Right cardiac atrium (tissue), 5 donors: ENCODE measurements around the gene EFCAB11. TPM values are rescaled to one million over a fixed set of nuclear protein-coding genes. Genes with fewer than 3 reads are reported as not detected.
A peak's percentile ranks its signal among the peaks of the same experiment; 100 is the strongest.

Experiments used
- ATAC-seq, 2 donors: fragments of 200-7000 bp; cut with Tn5 transposase; one replicate each; pipeline versions ENCODE4 v1.8.0 to v1.9.1; 2020; ENCODE audit warnings: moderate library complexity in 2 of 2, mild to moderate bottlenecking in 1 of 2
- DNase-seq, 3 donors: peaks; one replicate each; pipeline ENCODE4 v3.0.0-alpha.2; 2020
- H3K27ac ChIP-seq: one replicate; pipeline ENCODE4 v1.5.1; 2013; ENCODE audit warnings: mild to moderate bottlenecking, low read length, control low read depth, moderate library complexity
- H3K27me3 ChIP-seq: one replicate; pipeline ENCODE4 v1.6.1; 2013; ENCODE audit not compliant: control insufficient read depth, insufficient read depth
- H3K4me1 ChIP-seq: one replicate; pipeline ENCODE4 v1.6.1; 2013; ENCODE audit warnings: low read length; ENCODE audit not compliant: control insufficient read depth, insufficient read depth
- H3K4me3 ChIP-seq: one replicate; pipeline ENCODE4 v1.5.1; 2013; ENCODE audit warnings: low read length, control low read depth
- H3K9me3 ChIP-seq: one replicate; pipeline ENCODE4 v1.6.1; 2013; ENCODE audit warnings: low read length; ENCODE audit not compliant: control insufficient read depth
- WGBS: extraction: QIAGEN DNeasy Blood & Tissue Kit; methylation state at CpG from one replicate; pipeline ENCODE4 v1.1.7; 2013; 5-methylcytosine and 5-hydroxymethylcytosine counted together
- intact Hi-C, 4 donors: fragments of 100-400 bp; cut with DNase I; formaldehyde crosslinking; loops; one replicate each; pipeline versions ENCODE4 v1.11.0 to v1.14.0; 2022 to 2023
- polyA plus RNA-seq: library from polyadenylated mRNA; stranded (reverse); fragments of 200-250 nt; gene quantifications from one replicate; pipeline ENCODE4 v1.2.3, GENCODE V29; 2013
- total RNA-seq, 4 donors: library from RNA; stranded (reverse); fragmentation: NEBNext Ultra II Directional; extraction: Animal tissue kit (Norgen Biotek cat#: 25700); gene quantifications; one replicate each; pipeline ENCODE4 v1.2.1, GENCODE V29; 2021
- donor health status: healthy with polysubstance abuse.
- donor health status: DM: no; HTN: yes; CAD: no.
- donor health status: DM: no; HTN: no; CAD: no.
- donor health status: DM: no; HTN: yes; CAD: no; lungs with severe emphysema.
- donor health status: DM: yes; HTN: yes; CAD: no.

EFCAB11 gene
- total and polyA plus RNA-seq, 5 donors: 3.0 to 4.2 (median 4.2) TPM

DNA sequence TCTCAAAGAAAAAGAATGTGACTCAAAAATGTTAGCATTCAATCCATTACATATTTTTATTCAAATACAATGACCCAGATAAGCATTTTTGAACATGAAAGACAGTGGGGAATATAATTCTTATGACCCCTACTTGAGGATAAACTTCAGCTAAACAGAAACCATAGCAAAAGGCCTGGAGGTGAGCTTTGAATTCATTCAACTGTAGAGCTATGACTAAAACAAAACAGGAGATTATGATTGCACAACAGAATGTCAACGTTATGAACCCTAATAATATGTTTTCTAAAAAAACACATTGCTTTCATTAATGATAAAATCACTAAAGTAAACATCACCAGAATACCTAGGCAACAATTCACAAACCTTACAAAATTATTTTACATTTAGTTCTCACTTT lies 27.8 kb downstream of the EFCAB11 start:
- WGBS: 38% methylated on average over 1 of the region's 1 CpG
- intact Hi-C loops: no loop called here
- no peak for DNase-seq
- H3K4me3 ChIP-seq: no peak overlapping the region
- no peak overlapping the region for H3K27ac ChIP-seq
- no peaks in the 10 kb centered on the region for H3K4me1 ChIP-seq
- H3K9me3 ChIP-seq: no peaks in the 10 kb centered on the region
- H3K27me3 ChIP-seq: no peaks in the 10 kb centered on the region
- no peak for ATAC-seq

DNA sequence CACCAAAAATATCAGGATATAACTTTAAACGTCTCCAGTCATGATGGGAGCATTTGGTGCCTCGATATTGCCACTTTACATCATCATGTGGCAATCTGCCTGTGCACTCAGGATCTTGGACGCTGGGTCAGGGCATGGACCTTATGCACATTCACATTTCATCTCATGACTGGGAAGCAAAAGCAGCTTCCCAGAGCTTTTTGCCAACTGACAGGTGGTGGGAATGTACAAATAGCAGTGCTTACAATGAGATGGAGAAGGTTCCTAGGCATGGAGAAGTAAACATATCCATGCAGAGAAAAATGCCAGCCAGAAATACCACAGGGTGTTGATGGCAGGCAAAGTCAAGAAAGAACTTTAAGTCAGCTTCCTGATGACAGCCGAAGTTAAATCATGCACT lies 30.3 kb downstream of the EFCAB11 start:
- DNase-seq: no peak
- Histone ChIP-seq H3K27me3 (no peaks in the 10 kb centered on the region), H3K9me3 (no peaks in the 10 kb centered on the region), H3K27ac (no peak overlapping the region), H3K4me3 (no peak overlapping the region), H3K4me1 (no peaks in the 10 kb centered on the region)
- no peak for ATAC-seq
- WGBS: 51% methylated on average over 4 of the region's 4 CpGs
- intact Hi-C loops: no loop called here

GRCh38 chr14:89922031-89922907 lies 32.3 kb downstream of the EFCAB11 start:
- Histone ChIP-seq H3K27ac (no peak overlapping the region), H3K27me3 (no peaks in the 10 kb centered on the region), H3K9me3 (no peaks in the 10 kb centered on the region), H3K4me3 (no peak overlapping the region), H3K4me1 (no peaks in the 10 kb centered on the region)
- ATAC-seq: no peak
- WGBS: 88% methylated on average over 6 of the region's 6 CpGs
- no peak for DNase-seq
- intact Hi-C loops: no loop called here

GRCh38 chr14:89921346-89921745 lies 33.2 kb downstream of the EFCAB11 start:
- H3K4me3 ChIP-seq: no peak overlapping the region
- no peak overlapping the region for H3K27ac ChIP-seq
- DNase-seq: no peak
- no peaks in the 10 kb centered on the region for H3K27me3 ChIP-seq
- no peaks in the 10 kb centered on the region for H3K4me1 ChIP-seq
- 92% methylated on average over 3 of the region's 3 CpGs for WGBS
- ATAC-seq: no peak
- intact Hi-C loops: no loop called here
- no peaks in the 10 kb centered on the region for H3K9me3 ChIP-seq

- 88% methylated on average over 2 of the region's 2 CpGs for WGBS
- no peak for ATAC-seq
These were observed 34.5 kb downstream of the EFCAB11 start for GRCh38 chr14:89920056-89920455.

GRCh38 chr14:89918721-89919120 lies 35.8 kb downstream of the EFCAB11 start:
- 92% methylated on average over 2 of the region's 2 CpGs for WGBS
- H3K9me3 ChIP-seq: no peaks in the 10 kb centered on the region
- no peaks in the 10 kb centered on the region for H3K4me1 ChIP-seq
- no peak for DNase-seq
- no peaks in the 10 kb centered on the region for H3K27me3 ChIP-seq
- H3K27ac ChIP-seq: no peak overlapping the region
- no peak overlapping the region for H3K4me3 ChIP-seq
- ATAC-seq: no peak
- intact Hi-C loops: loop anchor here in 3 of 4 donors (5.0 to 10.0 kb wide), 4 partner anchors 504 to 891 kb away; partner anchors contain the start of gene FOXN3 (in 1 of the 3)

More at GRCh38 chr14:89920056-89920455, 34.5 kb downstream of the EFCAB11 start:
- no peak for DNase-seq
- H3K4me1 ChIP-seq: no peaks in the 10 kb centered on the region
- no peaks in the 10 kb centered on the region for H3K9me3 ChIP-seq
- no peaks in the 10 kb centered on the region for H3K27me3 ChIP-seq
- intact Hi-C loops: no loop called here
- H3K27ac ChIP-seq: no peak overlapping the region
- H3K4me3 ChIP-seq: no peak overlapping the region

GRCh38 chr14:89915114-89915878 lies 39.2 kb downstream of the EFCAB11 start:
- peak; percentile 60 to 66 for ATAC-seq
- DNase-seq: peak in 2 of 3 donors; percentile 29 to 60
- intact Hi-C loops: loop anchor here in 3 of 4 donors (5.0 to 10.0 kb wide), 4 partner anchors 500 to 888 kb away; partner anchors contain the start of gene FOXN3 (in 1 of the 3)
- no peaks in the 10 kb centered on the region for H3K4me1 ChIP-seq
- no peaks in the 10 kb centered on the region for H3K9me3 ChIP-seq
- no peak overlapping the region for H3K4me3 ChIP-seq
- no peak overlapping the region for H3K27ac ChIP-seq
- WGBS: 19% methylated on average over 6 of the region's 6 CpGs
- no peaks in the 10 kb centered on the region for H3K27me3 ChIP-seq

DNA sequence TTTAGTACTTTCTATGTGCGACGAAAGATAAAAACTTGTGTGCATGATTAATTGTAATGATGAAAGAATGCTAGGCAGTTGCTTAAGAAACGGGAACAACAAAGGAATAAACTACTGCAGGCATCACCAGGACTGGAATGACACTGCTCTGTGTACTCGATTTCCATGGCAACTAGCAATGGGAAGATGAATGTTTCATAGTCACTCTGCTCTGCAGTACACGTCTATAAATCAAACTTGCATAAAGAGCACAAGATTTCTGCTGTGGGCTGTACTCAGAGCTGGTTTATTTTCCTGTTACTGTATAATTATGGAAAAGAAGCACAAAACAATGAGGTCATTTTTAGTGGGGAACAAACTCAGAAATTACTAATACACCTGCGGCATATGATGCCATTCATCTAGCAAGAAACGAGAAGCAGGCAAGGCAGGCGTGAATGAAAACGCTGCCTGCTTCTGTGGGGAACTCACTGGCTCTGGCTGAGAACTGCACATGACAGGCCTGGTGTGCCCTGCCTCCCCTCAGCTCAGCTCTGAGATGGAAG lies 41.8 kb downstream of the EFCAB11 start:
- Histone ChIP-seq H3K9me3 (no peaks in the 10 kb centered on the region), H3K4me3 (no peak overlapping the region), H3K27me3 (no peaks in the 10 kb centered on the region), H3K27ac (no peak overlapping the region), H3K4me1 (no peaks in the 10 kb centered on the region)
- intact Hi-C loops: loop anchor here (5.0 to 10.0 kb wide), 5 partner anchors 498 to 1245 kb away; partner anchors contain the start of gene FOXN3 (in 1 of the 4)
- DNase-seq: peak in 1 of 3 donors; percentile 43
- ATAC-seq: peak; percentile 75 to 85
- WGBS: 43% methylated on average over 9 of the region's 9 CpGs

GRCh38 chr14:89912221-89912620 lies 42.3 kb downstream of the EFCAB11 start:
- no peak overlapping the region for H3K4me3 ChIP-seq
- ATAC-seq: no peak
- H3K4me1 ChIP-seq: no peaks in the 10 kb centered on the region
- H3K27me3 ChIP-seq: no peaks in the 10 kb centered on the region
- H3K27ac ChIP-seq: no peak overlapping the region
- no peaks in the 10 kb centered on the region for H3K9me3 ChIP-seq
- WGBS: 55% methylated on average over 2 of the region's 2 CpGs
- DNase-seq: no peak
- intact Hi-C loops: loop anchor here (5.0 to 10.0 kb wide), 5 partner anchors 497 to 1245 kb away; partner anchors contain the start of gene FOXN3 (in 1 of the 4)

- no peaks in the 10 kb centered on the region for H3K27me3 ChIP-seq
- H3K4me3 ChIP-seq: no peak overlapping the region
- DNase-seq: peak in 1 of 3 donors; percentile 54
- peak overlapping the region; percentile 45 for H3K27ac ChIP-seq
- H3K9me3 ChIP-seq: no peaks in the 10 kb centered on the region
- WGBS: 48% methylated on average over 11 of the region's 11 CpGs
- intact Hi-C loops: loop anchor here (5.0 to 10.0 kb wide), 5 partner anchors 496 to 1244 kb away; partner anchors contain the start of gene FOXN3 (in 1 of the 4)
- H3K4me1 ChIP-seq: no peaks in the 10 kb centered on the region
- ATAC-seq: peak; percentile 40 to 43
These were observed 43.3 kb downstream of the EFCAB11 start for GRCh38 chr14:89911010-89911919.
